Left lung (tissue), 14 donors: ENCODE measurements around the gene NFX1. TPM values are rescaled to one million over a fixed set of nuclear protein-coding genes. Genes with fewer than 3 reads are reported as not detected.

Source experiments
- ATAC-seq: fragments of 200-7000 bp; cut with Tn5 transposase; one replicate; pipeline ENCODE4 v1.9.1; 2020; ENCODE audit warnings: moderate library complexity
- DNase-seq, 4 donors: peaks; one replicate each; pipeline ENCODE4 v3.0.0-alpha.2; 2013 to 2020
- H3K27ac ChIP-seq, 2 donors: fragments of 200-600 bp; sonication (generic) in 1 of 2; one replicate each; pipeline versions ENCODE4 v1.5.0 to v1.8.0; 2020 to 2021
- H3K27me3 ChIP-seq, 2 donors: fragments of 200-600 bp; sonication (generic) in 1 of 2; one replicate each; pipeline versions ENCODE4 v1.5.0 to v1.8.0; 2020 to 2021
- H3K36me3 ChIP-seq, 2 donors: fragments of 200-600 bp; sonication (generic) in 1 of 2; one replicate each; pipeline versions ENCODE4 v1.5.0 to v1.8.0; 2020 to 2021
- H3K4me1 ChIP-seq, 2 donors: fragments of 200-600 bp; one replicate each; pipeline ENCODE4 v1.8.0; 2021
- H3K4me3 ChIP-seq, 2 donors: fragments of 200-600 bp; sonication (generic) in 1 of 2; one replicate each; pipeline versions ENCODE4 v1.5.0 to v1.8.0; 2020 to 2021; ENCODE audit warnings: mild to moderate bottlenecking in 1 of 2
- H3K9me3 ChIP-seq, 2 donors: fragments of 200-600 bp; sonication (generic) in 1 of 2; one replicate each; pipeline versions ENCODE4 v1.5.0 to v1.8.0; 2020 to 2021
- CTCF ChIP-seq, 2 donors: fragments of 200-600 bp; sonication (generic) in 1 of 2; IDR thresholded peaks; one replicate each; pipeline versions ENCODE4 v1.5.0 to v1.8.0; 2021; ENCODE audit warnings: antibody characterized with exemption in 2 of 2
- intact Hi-C, 2 donors: fragments of 100-400 bp; cut with DNase I; formaldehyde crosslinking; loops; one replicate each; pipeline versions ENCODE4 v1.11.2 to v1.14.2; 2022
- long read RNA-seq, 12 donors: library from polyadenylated mRNA in 2 of 12; unstranded in 2 of 12; transcript quantifications; one replicate each; pipeline ENCODE4 v2.0.0 and lab custom pipeline, GENCODE V29; 2019 to 2026
- polyA plus RNA-seq, 6 donors: library from polyadenylated mRNA; unstranded; fragments of 120-200 nt; gene quantifications; one replicate each; pipeline ENCODE4 v1.2.1, GENCODE V29; 2013; ENCODE audit not compliant: insufficient read length in 6 of 6
- total RNA-seq, 2 donors: library from RNA; stranded (reverse); fragmentation: NEBNext Ultra II Directional; extraction: Animal tissue kit (Norgen Biotek cat#: 25700); gene quantifications; one replicate each; pipeline ENCODE4 v1.2.1, GENCODE V29; 2021
- donor health status: DM: no; HTN: yes; CAD: no.
- donor health status: DM: no; HTN: no; CAD: no.

Gene NFX1
- 10 to 100 TPM; 32.0 to 39.3 TPM for total RNA-seq
- 10 to 100 TPM; 35.2 to 43.2 (median 38.4) TPM for polyA plus RNA-seq
- long read RNA-seq, donor 1, partial matches to known transcripts = 7 of 11 reads
- long read RNA-seq, donor 1, other reads (novel, unspliced or antisense) = 0 of 11 reads
- long read RNA-seq, donor 2, partial matches to known transcripts = 0 of 2 reads
- long read RNA-seq, donor 2, other reads (novel, unspliced or antisense) = 0 of 2 reads
- long read RNA-seq, donor 3, full-length matches to known transcripts = 4 of 4 reads
- long read RNA-seq, donor 3, partial matches to known transcripts = 0 of 4 reads
- long read RNA-seq, donor 3, other reads (novel, unspliced or antisense) = 0 of 4 reads
- long read RNA-seq, donor 4, full-length matches to known transcripts = 2 of 9 reads
- long read RNA-seq, donor 4, partial matches to known transcripts = 5 of 9 reads
- long read RNA-seq, donor 4, other reads (novel, unspliced or antisense) = 2 of 9 reads
- long read RNA-seq, donor 5, full-length matches to known transcripts = 1 of 1 reads
- long read RNA-seq, donor 5, partial matches to known transcripts = 0 of 1 reads
- long read RNA-seq, donor 5, other reads (novel, unspliced or antisense) = 0 of 1 reads
- long read RNA-seq, donor 6, partial matches to known transcripts = 0 of 1 reads
- long read RNA-seq, donor 6, other reads (novel, unspliced or antisense) = 0 of 1 reads
- long read RNA-seq, donor 7, partial matches to known transcripts = 0 of 2 reads
- long read RNA-seq, donor 7, other reads (novel, unspliced or antisense) = 0 of 2 reads
- long read RNA-seq, donor 8 = 0 reads
- long read RNA-seq, donor 9 = 0 reads
- long read RNA-seq, donor 10, partial matches to known transcripts = 0 of 2 reads
- long read RNA-seq, donor 10, other reads (novel, unspliced or antisense) = 2 of 2 reads
- long read RNA-seq, donor 11 = 0 reads
- long read RNA-seq, donor 12, partial matches to known transcripts = 0 of 3 reads
- long read RNA-seq, donor 12, other reads (novel, unspliced or antisense) = 0 of 3 reads

GRCh38 chr9:33290247-33291030, at the start of gene NFX1:
Gene NFX1, plus strand, starts transcription at chr9:33290516. Its CDS starts 57 bp downstream, at chr9:33290573.
- ATAC-seq (peak; percentile 92), DNase-seq (peak; percentile 98 to 100 (median 99))
- peak within 1 kb of the TSS; percentile 99 to 100 for H3K27ac ChIP-seq
- TF ChIP-seq CTCF (IDR thresholded peaks at IDR 0.05) = no peak
- peak within 1 kb of the TSS; percentile 83 to 87 for H3K4me3 ChIP-seq
- peaks cover 0 to 25% of the 10 kb centered on the region in 2 donors for H3K36me3 ChIP-seq
- H3K4me1 ChIP-seq = peaks cover 0 to 57% of the 10 kb centered on the region in 2 donors
- intact Hi-C loops = no loop called here
- no peaks in the 10 kb centered on the region for H3K27me3 ChIP-seq
- no peaks in the 10 kb centered on the region for H3K9me3 ChIP-seq

GRCh38 chr9:33241298-33241697, 49.0 kb upstream of the NFX1 start:
- no peak for TF ChIP-seq CTCF (IDR thresholded peaks at IDR 0.05)

GRCh38 chr9:33242609-33243134, 47.6 kb upstream of the NFX1 start:
- Histone ChIP-seq H3K27ac (no peak overlapping the region), H3K4me1 (no peaks in the 10 kb centered on the region), H3K4me3 (no peak overlapping the region), H3K9me3 (no peaks in the 10 kb centered on the region), H3K27me3 (no peaks in the 10 kb centered on the region), H3K36me3 (no peaks in the 10 kb centered on the region)
- intact Hi-C loops = no loop called here
- no peak for TF ChIP-seq CTCF (IDR thresholded peaks at IDR 0.05)
- peak; percentile 67 for ATAC-seq
- DNase-seq = no peak

More at GRCh38 chr9:33241298-33241697, 49.0 kb upstream of the NFX1 start:
- Histone ChIP-seq H3K4me3 (no peak overlapping the region), H3K36me3 (no peaks in the 10 kb centered on the region), H3K27ac (no peak overlapping the region), H3K27me3 (no peaks in the 10 kb centered on the region), H3K9me3 (no peaks in the 10 kb centered on the region), H3K4me1 (no peaks in the 10 kb centered on the region)
- DNase-seq (no peak), ATAC-seq (no peak)
- intact Hi-C loops = no loop called here

- no peak for DNase-seq
- no peak overlapping the region for H3K4me3 ChIP-seq
- no peaks in the 10 kb centered on the region for H3K4me1 ChIP-seq
- H3K9me3 ChIP-seq = no peaks in the 10 kb centered on the region
- no peak overlapping the region for H3K27ac ChIP-seq
- no peak for ATAC-seq
- peaks cover 0 to 10% of the 10 kb centered on the region in 2 donors for H3K36me3 ChIP-seq
- no peaks in the 10 kb centered on the region for H3K27me3 ChIP-seq
- intact Hi-C loops = no loop called here
- TF ChIP-seq CTCF (IDR thresholded peaks at IDR 0.05) = no peak
Measured at GRCh38 chr9:33244137-33244784, 46.1 kb upstream of the NFX1 start.
